Measurements from ENCODE around the gene TRPM3. TPM values are rescaled to one million over a fixed set of nuclear protein-coding genes. Genes with fewer than 3 reads are reported as not detected.

The TRPM3 gene
- total and polyA plus RNA-seq, 12 donors = 0.27 to 5.3 (median 1.8) TPM

DNA sequence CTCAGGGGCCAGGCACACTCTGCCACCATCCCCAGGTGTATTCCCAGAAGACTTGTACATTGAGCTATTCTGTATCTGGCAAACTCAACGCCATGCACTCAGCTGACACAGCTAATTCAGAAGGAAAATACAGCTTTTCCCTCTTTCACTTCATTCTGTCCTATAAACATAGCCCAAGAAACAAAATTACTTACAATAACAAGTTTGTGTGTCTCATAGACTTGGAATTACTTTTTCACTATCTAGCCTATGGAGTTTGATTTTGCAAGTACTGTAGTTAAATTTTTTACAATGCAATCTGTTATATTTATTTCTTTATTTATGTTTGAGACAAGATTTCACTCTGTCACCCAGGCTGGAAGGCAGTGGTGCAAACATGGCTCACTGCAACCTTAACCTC is 581.9 kb downstream of the TRPM3 start:
- no peaks in the 10 kb centered on the region for H3K4me1 ChIP-seq (replicated peaks in 1 of 2)
- no peaks in the 10 kb centered on the region for H3K9me3 ChIP-seq (replicated peaks in 1 of 3)
- intact Hi-C loops (cut with DNase I) = no loop called here
- no peak overlapping the region for H3K4me3 ChIP-seq
- 63 to 83% (median 71%) methylated on average over 1 of the region's 1 CpG for WGBS, 4 donors
- no peak for DNase-seq
- H3K27me3 ChIP-seq = no peaks in the 10 kb centered on the region
- H3K36me3 ChIP-seq (replicated peaks in 1 of 2) = no peaks in the 10 kb centered on the region
- H3K27ac ChIP-seq = no peak overlapping the region
- TF ChIP-seq, protein P1, sequence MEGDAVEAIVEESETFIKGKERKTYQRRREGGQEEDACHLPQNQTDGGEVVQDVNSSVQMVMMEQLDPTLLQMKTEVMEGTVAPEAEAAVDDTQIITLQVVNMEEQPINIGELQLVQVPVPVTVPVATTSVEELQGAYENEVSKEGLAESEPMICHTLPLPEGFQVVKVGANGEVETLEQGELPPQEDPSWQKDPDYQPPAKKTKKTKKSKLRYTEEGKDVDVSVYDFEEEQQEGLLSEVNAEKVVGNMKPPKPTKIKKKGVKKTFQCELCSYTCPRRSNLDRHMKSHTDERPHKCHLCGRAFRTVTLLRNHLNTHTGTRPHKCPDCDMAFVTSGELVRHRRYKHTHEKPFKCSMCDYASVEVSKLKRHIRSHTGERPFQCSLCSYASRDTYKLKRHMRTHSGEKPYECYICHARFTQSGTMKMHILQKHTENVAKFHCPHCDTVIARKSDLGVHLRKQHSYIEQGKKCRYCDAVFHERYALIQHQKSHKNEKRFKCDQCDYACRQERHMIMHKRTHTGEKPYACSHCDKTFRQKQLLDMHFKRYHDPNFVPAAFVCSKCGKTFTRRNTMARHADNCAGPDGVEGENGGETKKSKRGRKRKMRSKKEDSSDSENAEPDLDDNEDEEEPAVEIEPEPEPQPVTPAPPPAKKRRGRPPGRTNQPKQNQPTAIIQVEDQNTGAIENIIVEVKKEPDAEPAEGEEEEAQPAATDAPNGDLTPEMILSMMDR (IDR thresholded peaks at IDR 0.05) = no peak
- TF ChIP-seq POLR2A (IDR thresholded peaks at IDR 0.05) = no peak

DNA sequence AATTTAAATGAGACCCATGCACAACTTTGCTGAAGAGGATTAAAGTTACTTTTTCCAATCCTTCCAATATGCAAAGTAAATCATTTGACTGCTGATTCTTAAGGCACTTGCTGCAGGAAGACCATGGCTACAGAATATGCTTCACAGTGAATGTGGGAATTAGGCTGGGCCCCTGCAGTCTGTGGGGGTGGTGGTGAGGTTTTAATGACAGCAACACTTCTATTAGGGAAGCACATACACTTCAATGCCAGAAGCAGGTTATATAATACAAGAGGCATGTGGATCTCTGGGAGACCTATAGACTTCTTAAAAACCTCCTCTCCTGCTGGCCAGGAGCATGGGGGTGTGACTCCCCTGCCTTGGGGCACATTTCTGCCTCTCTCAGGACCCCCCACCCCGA is 582.4 kb downstream of the TRPM3 start:
- 77 to 87% (median 83%) methylated on average over 1 of the region's 1 CpG for WGBS, 4 donors
- no peak overlapping the region for H3K4me3 ChIP-seq
- no peak for TF ChIP-seq POLR2A (IDR thresholded peaks at IDR 0.05)
- TF ChIP-seq, protein P1 (IDR thresholded peaks at IDR 0.05) = no peak
- intact Hi-C loops (cut with DNase I) = no loop called here
- no peak for DNase-seq
- H3K4me1 ChIP-seq (replicated peaks in 1 of 2) = no peaks in the 10 kb centered on the region
- no peaks in the 10 kb centered on the region for H3K27me3 ChIP-seq
- no peak overlapping the region for H3K27ac ChIP-seq
- H3K36me3 ChIP-seq (replicated peaks in 1 of 2) = no peaks in the 10 kb centered on the region
- no peaks in the 10 kb centered on the region for H3K9me3 ChIP-seq (replicated peaks in 1 of 3)

DNA sequence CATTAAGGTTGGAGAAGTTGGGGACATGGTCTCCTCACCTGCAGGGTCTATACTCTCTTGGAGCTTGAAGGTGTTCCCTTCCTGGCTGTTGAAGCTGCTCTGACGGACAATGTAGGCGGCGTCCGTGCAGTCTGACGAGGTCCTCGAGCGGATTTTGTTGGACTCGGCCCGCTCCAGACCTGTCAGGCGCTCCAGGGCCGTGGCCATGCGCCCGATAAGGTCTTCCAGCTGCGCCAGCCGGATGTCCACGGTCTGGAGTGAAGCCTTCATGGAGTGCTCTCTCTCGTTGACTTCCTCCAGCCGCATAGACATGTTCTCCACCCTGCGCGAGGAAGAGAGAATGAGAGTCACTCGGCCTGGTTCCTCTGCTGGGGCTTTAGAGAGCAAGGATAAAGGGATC is 584.3 kb downstream of the TRPM3 start:
- H3K4me1 ChIP-seq (replicated peaks in 1 of 2) = no peaks in the 10 kb centered on the region
- no peak for DNase-seq
- intact Hi-C loops (cut with DNase I) = no loop called here
- H3K4me3 ChIP-seq = no peak overlapping the region
- no peaks in the 10 kb centered on the region for H3K27me3 ChIP-seq
- no peak for TF ChIP-seq POLR2A (IDR thresholded peaks at IDR 0.05)
- TF ChIP-seq, protein P1 (IDR thresholded peaks at IDR 0.05) = no peak
- H3K36me3 ChIP-seq (replicated peaks in 1 of 2) = no peaks in the 10 kb centered on the region
- H3K9me3 ChIP-seq (replicated peaks in 1 of 3) = no peaks in the 10 kb centered on the region
- H3K27ac ChIP-seq = no peak overlapping the region
- WGBS, 4 donors = 90 to 97% (median 95%) methylated on average over 16 to 21 of the region's 21 CpGs

DNA sequence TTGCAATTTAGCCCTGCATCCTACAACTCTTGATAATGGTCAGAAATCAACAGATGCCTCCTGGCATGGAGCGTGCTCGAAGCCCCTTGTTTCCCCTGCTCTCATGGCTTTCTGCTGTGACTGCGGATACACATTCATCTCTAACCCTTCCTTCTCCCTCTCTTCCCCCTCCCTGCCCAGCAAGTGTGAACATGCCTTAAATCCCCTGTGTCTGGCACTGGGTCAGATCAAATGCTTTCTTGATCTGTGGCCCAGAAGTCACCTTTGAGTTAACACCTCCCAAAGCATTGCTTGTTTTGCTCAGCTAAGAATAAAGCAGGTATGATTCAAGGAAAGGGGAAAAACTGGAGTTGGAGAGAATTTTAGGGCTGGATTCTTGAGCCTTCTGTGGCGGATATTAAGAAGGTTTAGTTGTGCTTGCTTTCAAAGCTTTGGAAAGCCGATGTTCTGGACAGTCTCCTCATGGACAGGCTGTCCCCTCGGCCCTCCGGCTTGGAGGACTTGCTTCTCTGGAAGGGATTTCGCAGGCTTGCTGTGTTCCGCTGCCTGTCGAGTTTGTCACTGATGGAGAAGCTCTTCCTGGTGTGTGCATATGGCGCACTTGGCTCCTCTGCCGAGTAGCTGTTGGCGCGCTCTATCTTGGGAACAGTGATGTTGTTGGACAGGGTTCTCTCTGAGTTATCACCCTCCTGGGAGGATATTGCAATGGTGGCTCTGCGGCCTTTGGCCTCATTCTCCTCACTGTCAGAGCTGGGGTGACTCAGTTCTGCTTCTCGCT is 585.7 kb downstream of the TRPM3 start:
- intact Hi-C loops (cut with DNase I) = no loop called here
- Histone ChIP-seq H3K4me3 (no peak overlapping the region), H3K27me3 (no peaks in the 10 kb centered on the region), H3K4me1 (replicated peaks in 1 of 2) (no peaks in the 10 kb centered on the region), H3K9me3 (replicated peaks in 1 of 3) (no peaks in the 10 kb centered on the region), H3K27ac (no peak overlapping the region), H3K36me3 (replicated peaks in 1 of 2) (no peaks in the 10 kb centered on the region)
- no peak for DNase-seq
- 87 to 96% (median 95%) methylated on average over 11 to 16 of the region's 16 CpGs for WGBS, 4 donors
- TF ChIP-seq, protein P1 (IDR thresholded peaks at IDR 0.05) = no peak
- TF ChIP-seq POLR2A (IDR thresholded peaks at IDR 0.05) = no peak

Data from adrenal gland (tissue), 12 donors.